ENCODE measurements around the gene BBS1. TPM values are rescaled to one million over a fixed set of nuclear protein-coding genes. Genes with fewer than 3 reads are reported as not detected.

The BBS1 gene
- total RNA-seq, 2 experiments from 2014 or later = 14.7 to 15.7 TPM

DNA sequence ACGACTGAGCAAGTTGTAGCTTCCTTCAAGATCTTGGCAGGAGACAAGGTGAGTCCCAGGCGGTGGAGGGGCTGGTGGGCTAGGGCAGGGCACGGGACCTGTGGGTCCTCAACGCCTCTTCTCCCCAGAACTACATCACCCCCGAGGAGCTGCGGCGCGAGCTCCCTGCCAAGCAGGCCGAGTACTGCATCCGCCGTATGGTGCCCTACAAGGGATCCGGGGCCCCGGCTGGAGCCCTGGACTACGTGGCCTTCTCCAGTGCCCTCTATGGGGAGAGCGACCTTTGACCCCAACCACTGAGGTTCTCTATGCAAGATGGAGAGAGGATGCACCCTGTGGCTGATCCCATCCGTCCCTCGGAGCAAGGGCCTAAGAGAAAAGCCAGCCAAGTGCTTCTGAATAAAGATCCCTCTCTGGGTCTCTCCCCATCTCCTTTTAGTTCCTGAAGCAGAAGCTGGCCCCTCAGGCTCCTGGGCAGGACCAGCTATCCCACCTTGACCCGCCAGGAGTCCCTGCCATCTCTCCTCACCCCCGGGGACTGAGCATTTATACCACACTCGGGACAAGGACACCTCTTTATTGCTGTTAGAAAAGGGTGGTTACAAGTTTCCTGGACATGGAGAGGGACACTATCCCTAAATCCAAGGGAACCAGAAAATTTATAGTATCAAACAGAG lies 52.6 kb downstream of the BBS1 start:
- Histone ChIP-seq H3K9me3 (ENCODE audit: low read length) (no peaks in the 10 kb centered on the region), H4K20me1 (ENCODE audit: insufficient read depth, low read length) (no peaks in the 10 kb centered on the region), H3K79me2 (ENCODE audit: insufficient read depth, low read depth, low read length) (no peaks in the 10 kb centered on the region), H3K27ac (ENCODE audit: low read depth, low read length, poor library complexity, severe bottlenecking) (no peak overlapping the region), H3K36me3 (ENCODE audit: insufficient read depth, low read length) (no peaks in the 10 kb centered on the region), H3K4me2 (ENCODE audit: low read length) (no peak overlapping the region), H3K9me2 (ENCODE audit: insufficient read depth, low read length) (no peaks in the 10 kb centered on the region), H3K4me1 (ENCODE audit: insufficient read depth, low read length, poor library complexity, severe bottlenecking) (no peaks in the 10 kb centered on the region), H3K4me3 (ENCODE audit: low read depth, low read length, poor library complexity, severe bottlenecking) (no peak overlapping the region), H2AFZ (ENCODE audit: low read length) (no peak overlapping the region)
- BruUV-seq (replicated peaks) = no TSS peak
- CTCF ChIA-PET (ENCODE audit: unreplicated experiment) = no interaction called here
- POLR2A ChIA-PET = no interaction called here
- DNase-seq (ENCODE audit: low spot score) = no peak
- no peak for TF ChIP-seq EZH2phosphoT487 (IDR thresholded peaks at IDR 0.05; ENCODE audit: borderline replicate concordance, low read depth, low read length)
- TF ChIP-seq, protein P1, sequence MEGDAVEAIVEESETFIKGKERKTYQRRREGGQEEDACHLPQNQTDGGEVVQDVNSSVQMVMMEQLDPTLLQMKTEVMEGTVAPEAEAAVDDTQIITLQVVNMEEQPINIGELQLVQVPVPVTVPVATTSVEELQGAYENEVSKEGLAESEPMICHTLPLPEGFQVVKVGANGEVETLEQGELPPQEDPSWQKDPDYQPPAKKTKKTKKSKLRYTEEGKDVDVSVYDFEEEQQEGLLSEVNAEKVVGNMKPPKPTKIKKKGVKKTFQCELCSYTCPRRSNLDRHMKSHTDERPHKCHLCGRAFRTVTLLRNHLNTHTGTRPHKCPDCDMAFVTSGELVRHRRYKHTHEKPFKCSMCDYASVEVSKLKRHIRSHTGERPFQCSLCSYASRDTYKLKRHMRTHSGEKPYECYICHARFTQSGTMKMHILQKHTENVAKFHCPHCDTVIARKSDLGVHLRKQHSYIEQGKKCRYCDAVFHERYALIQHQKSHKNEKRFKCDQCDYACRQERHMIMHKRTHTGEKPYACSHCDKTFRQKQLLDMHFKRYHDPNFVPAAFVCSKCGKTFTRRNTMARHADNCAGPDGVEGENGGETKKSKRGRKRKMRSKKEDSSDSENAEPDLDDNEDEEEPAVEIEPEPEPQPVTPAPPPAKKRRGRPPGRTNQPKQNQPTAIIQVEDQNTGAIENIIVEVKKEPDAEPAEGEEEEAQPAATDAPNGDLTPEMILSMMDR (conservative IDR thresholded peaks at IDR 0.05; ENCODE audit: low read length) = no peak
- intact Hi-C loops (cut with micrococcal nuclease; ENCODE audit: unreplicated experiment) = no loop called here

DNA sequence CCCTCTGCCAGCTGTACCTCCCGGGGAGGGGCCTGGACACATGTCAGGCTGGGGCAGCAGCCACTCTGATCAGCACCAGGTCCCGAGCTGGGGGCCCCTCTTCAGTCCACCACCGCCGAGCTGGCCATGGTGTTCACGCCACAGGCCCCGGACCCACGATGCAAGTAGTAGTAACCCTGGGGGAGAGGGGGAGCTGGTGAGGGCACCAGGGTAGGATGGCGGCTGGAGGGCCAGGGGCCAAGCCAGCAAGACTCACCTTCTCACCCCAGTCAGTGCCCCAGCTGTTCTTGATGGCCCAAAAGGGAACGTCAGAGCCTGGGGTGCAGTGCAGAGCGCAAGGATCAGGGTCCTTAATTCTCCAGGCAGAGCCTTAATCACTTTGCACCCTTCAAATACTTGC lies 53.4 kb downstream of the BBS1 start:
- Histone ChIP-seq H3K27ac (ENCODE audit: low read depth, low read length, poor library complexity, severe bottlenecking) (no peak overlapping the region), H3K4me2 (ENCODE audit: low read length) (no peak overlapping the region), H3K4me1 (ENCODE audit: insufficient read depth, low read length, poor library complexity, severe bottlenecking) (no peaks in the 10 kb centered on the region), H3K36me3 (ENCODE audit: insufficient read depth, low read length) (no peaks in the 10 kb centered on the region), H3K9me3 (ENCODE audit: low read length) (no peaks in the 10 kb centered on the region), H2AFZ (ENCODE audit: low read length) (no peak overlapping the region), H3K4me3 (ENCODE audit: low read depth, low read length, poor library complexity, severe bottlenecking) (no peak overlapping the region), H3K79me2 (ENCODE audit: insufficient read depth, low read depth, low read length) (no peaks in the 10 kb centered on the region), H4K20me1 (ENCODE audit: insufficient read depth, low read length) (no peaks in the 10 kb centered on the region), H3K9me2 (ENCODE audit: insufficient read depth, low read length) (no peaks in the 10 kb centered on the region)
- ChIA-PET CTCF (ENCODE audit: unreplicated experiment) (no interaction called here), POLR2A (no interaction called here)
- TF ChIP-seq, protein P1 (conservative IDR thresholded peaks at IDR 0.05; ENCODE audit: low read length) = no peak
- no peak for TF ChIP-seq EZH2phosphoT487 (IDR thresholded peaks at IDR 0.05; ENCODE audit: borderline replicate concordance, low read depth, low read length)
- intact Hi-C loops (cut with micrococcal nuclease; ENCODE audit: unreplicated experiment) = no loop called here
- DNase-seq (ENCODE audit: low spot score) = no peak
- BruUV-seq (replicated peaks) = no TSS peak

DNA sequence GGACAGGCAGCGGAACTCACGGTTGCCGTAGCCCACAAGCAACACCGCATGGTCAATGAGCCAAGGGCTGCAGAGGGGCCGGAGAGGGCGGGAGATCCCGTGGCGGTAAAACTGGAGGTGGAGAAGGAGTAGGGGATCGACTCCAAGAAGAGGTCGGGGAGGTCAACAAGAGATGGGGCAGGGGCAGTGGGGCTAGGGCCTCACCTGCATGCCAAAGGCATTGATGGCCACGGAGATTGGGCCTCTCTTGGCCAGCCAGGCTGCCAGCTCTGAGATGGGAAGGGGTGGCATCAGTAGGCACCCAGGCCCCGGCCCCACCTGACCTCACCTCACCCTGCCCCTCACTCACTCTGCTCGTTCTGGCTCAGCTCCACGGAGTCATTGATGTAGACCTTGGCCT lies 54.1 kb downstream of the BBS1 start:
- Histone ChIP-seq H3K36me3 (ENCODE audit: insufficient read depth, low read length) (no peaks in the 10 kb centered on the region), H3K4me2 (ENCODE audit: low read length) (no peak overlapping the region), H2AFZ (ENCODE audit: low read length) (no peak overlapping the region), H3K27ac (ENCODE audit: low read depth, low read length, poor library complexity, severe bottlenecking) (no peak overlapping the region), H3K4me1 (ENCODE audit: insufficient read depth, low read length, poor library complexity, severe bottlenecking) (no peaks in the 10 kb centered on the region), H3K4me3 (ENCODE audit: low read depth, low read length, poor library complexity, severe bottlenecking) (no peak overlapping the region), H3K9me2 (ENCODE audit: insufficient read depth, low read length) (no peaks in the 10 kb centered on the region), H4K20me1 (ENCODE audit: insufficient read depth, low read length) (no peaks in the 10 kb centered on the region), H3K79me2 (ENCODE audit: insufficient read depth, low read depth, low read length) (no peaks in the 10 kb centered on the region), H3K9me3 (ENCODE audit: low read length) (no peaks in the 10 kb centered on the region)
- intact Hi-C loops (cut with micrococcal nuclease; ENCODE audit: unreplicated experiment) = no loop called here
- BruUV-seq (replicated peaks) = no TSS peak
- ChIA-PET CTCF (ENCODE audit: unreplicated experiment) (no interaction called here), POLR2A (no interaction called here)
- no peak for DNase-seq (ENCODE audit: low spot score)
- TF ChIP-seq EZH2phosphoT487 (IDR thresholded peaks at IDR 0.05; ENCODE audit: borderline replicate concordance, low read depth, low read length) = no peak
- TF ChIP-seq, protein P1 (conservative IDR thresholded peaks at IDR 0.05; ENCODE audit: low read length) = no peak
